22Rv1 (cell line): ENCODE measurements around the gene LAMA1.

Source experiments
- CTCF ChIP-seq: fragments of 450-650 bp; IDR thresholded peaks from 2 replicates; pipeline ENCODE4 v1.5.1; 2017; ENCODE audit warnings: mild to moderate bottlenecking
- ZFX ChIP-seq: fragments of 450-650 bp; IDR thresholded peaks from 2 replicates; pipeline ENCODE4 v1.6.1; 2017; ENCODE audit warnings: antibody characterized with exemption, borderline replicate concordance

- TF ChIP-seq CTCF (no peak), ZFX (no peak)
Measured at GRCh38 chr18:6976935-6977334, 140.7 kb downstream of the LAMA1 start.
